ENCODE data around the gene SOCS3. TPM values are rescaled to one million over a fixed set of nuclear protein-coding genes. Genes with fewer than 3 reads are reported as not detected.

SOCS3 gene
- polyA plus RNA-seq, 6 donors from 2014 or later = 4.7 to 29.1 (median 15.2) TPM

DNA sequence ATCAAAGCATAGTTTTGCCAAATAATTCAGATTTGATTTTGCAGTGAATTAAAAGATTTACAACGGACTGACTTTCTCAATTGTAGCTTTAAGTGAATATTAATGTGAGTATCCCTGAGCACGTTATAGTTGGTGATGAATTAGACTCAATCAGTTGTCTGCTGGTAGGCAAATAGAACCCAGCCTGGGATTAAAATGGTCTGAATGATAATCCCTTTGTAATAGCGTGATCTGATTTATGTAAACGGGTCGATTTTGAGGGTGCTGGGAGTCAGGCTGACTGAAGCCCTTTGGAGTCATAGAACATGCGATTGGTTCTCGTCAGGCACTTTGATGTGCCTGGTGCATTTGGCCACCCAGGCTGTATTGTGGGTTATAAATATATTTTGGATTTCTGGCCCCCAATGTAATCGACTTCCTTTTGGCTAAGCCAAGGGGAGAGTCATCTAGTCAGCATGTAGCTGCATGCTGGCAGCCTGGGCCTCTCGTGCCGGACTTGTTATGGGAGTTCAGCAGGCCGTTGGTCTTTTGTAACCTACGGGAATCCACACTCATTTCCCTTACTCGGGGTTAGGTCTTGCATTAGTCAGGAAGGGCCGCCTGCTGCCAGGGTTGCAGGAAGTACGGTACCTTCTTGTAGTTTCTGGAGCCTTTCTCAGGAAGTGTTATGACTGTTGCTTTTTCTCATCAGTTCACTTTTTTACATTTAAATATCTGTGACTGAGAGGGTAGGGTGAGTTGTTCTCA lies 24.0 kb upstream of the SOCS3 start:
- H3K27ac Mint-ChIP-seq = peak overlapping the region; percentile 30 to 95 (median 68)
- no peak for ATAC-seq (ENCODE audit: low read depth in 2 of 2)
- H3K4me3 Mint-ChIP-seq = peak overlapping the region; percentile 38 to 82 (median 59)
- H3K36me3 Mint-ChIP-seq = no peaks in the 10 kb centered on the region
- H3K4me1 Mint-ChIP-seq = peaks cover 58 to 92% (median 82%) of the 10 kb centered on the region in 3 donors
- no peak for DNase-seq
- no peaks in the 10 kb centered on the region for H3K27me3 Mint-ChIP-seq
- H3K9me3 Mint-ChIP-seq = no peaks in the 10 kb centered on the region

DNA sequence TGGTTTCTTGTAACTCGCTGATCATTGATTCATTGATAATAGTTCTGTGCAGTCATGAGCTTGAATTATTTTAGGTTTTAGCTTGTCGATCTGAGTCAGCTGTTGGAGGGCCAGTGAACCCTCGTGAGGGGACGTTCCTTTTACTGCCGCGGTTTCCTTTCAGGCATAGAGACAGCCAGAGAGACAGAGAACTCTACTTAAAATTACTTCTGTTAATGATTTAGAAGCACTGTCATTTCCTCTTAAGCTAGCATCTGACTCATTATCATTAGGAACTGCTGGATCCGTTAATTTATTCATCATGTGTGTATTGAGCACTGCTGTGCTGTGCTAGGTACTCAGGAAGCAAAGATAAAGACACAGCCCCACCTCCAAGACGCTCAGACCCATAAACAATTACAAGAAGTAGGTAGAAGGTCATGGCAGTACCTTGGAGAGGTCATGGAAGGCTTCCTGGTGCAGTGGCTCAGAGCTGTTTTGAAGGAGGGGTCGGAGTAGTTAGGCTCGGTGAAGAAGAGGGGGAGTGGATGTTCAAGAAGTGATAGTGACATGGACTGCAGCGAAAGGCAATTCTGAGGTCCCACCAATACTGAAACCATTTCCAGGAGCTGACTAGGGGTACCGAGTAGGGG lies 21.8 kb upstream of the SOCS3 start:
- Mint-ChIP-seq H3K9me3 (no peaks in the 10 kb centered on the region), H3K36me3 (no peaks in the 10 kb centered on the region), H3K27me3 (no peaks in the 10 kb centered on the region), H3K27ac (peak overlapping the region in 5 of 6 donors; percentile 5 to 92 (median 36)), H3K4me3 (peak overlapping the region in 6 of 8 donors; percentile 10 to 75 (median 50)), H3K4me1 (peaks cover 46 to 75% (median 65%) of the 10 kb centered on the region in 3 donors)
- peak; percentile 3 to 7 for ATAC-seq (ENCODE audit: low read depth in 2 of 2)
- no peak for DNase-seq

DNA sequence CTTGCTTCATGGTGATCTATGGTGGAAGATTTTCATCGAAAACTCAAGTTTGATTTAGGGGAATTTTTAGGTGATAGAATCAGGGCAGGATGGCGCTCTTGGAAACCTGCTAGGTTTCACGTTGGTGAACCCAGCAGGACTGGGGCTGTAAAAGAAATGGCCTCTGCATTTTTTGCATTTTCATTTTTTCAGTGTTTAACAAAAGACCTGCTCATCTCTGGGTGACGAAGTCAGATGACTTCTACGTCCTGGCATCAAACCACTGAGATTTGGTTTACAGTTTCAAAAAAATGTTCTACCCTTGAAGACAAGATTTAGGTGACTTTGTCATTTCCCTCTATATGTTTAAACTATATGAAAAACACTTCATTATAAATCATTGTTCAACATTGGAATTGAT lies 20.5 kb upstream of the SOCS3 start:
- H3K9me3 Mint-ChIP-seq = no peaks in the 10 kb centered on the region
- peak overlapping the region in 4 of 6 donors; percentile 29 to 62 (median 42) for H3K27ac Mint-ChIP-seq
- ATAC-seq (ENCODE audit: low read depth in 2 of 2) = no peak
- peak overlapping the region; percentile 18 to 90 (median 80) for H3K4me3 Mint-ChIP-seq
- peaks cover 34 to 62% (median 52%) of the 10 kb centered on the region in 3 donors for H3K4me1 Mint-ChIP-seq
- no peaks in the 10 kb centered on the region for H3K36me3 Mint-ChIP-seq
- H3K27me3 Mint-ChIP-seq = no peaks in the 10 kb centered on the region
- no peak for DNase-seq

DNA sequence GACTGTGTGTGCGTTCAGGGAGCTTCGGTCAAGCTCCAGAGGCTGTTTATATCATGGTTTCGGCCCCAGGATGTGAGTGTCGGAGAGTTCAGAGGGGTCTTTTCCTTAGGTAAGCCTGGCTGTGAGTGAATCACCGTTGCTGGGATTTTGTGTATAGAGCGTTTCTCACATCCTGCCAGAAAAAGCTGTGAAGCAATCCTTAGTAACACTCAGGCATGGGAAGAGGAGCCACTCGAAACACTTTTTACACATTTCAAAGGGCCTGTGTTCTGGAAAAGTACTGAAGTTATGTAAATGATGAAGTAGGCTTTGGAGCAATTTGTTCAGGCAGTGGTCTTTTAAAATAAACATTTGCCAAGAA lies 19.2 kb upstream of the SOCS3 start:
- Mint-ChIP-seq H3K9me3 (no peaks in the 10 kb centered on the region), H3K4me1 (peaks cover 26 to 50% (median 39%) of the 10 kb centered on the region in 3 donors), H3K4me3 (peak overlapping the region; percentile 75 to 96 (median 90)), H3K27ac (peak overlapping the region; percentile 38 to 93 (median 74)), H3K36me3 (no peaks in the 10 kb centered on the region), H3K27me3 (peaks cover 0 to 4% (median 0%) of the 10 kb centered on the region in 3 donors)
- DNase-seq (no peak), ATAC-seq (ENCODE audit: low read depth in 2 of 2) (no peak)

DNA sequence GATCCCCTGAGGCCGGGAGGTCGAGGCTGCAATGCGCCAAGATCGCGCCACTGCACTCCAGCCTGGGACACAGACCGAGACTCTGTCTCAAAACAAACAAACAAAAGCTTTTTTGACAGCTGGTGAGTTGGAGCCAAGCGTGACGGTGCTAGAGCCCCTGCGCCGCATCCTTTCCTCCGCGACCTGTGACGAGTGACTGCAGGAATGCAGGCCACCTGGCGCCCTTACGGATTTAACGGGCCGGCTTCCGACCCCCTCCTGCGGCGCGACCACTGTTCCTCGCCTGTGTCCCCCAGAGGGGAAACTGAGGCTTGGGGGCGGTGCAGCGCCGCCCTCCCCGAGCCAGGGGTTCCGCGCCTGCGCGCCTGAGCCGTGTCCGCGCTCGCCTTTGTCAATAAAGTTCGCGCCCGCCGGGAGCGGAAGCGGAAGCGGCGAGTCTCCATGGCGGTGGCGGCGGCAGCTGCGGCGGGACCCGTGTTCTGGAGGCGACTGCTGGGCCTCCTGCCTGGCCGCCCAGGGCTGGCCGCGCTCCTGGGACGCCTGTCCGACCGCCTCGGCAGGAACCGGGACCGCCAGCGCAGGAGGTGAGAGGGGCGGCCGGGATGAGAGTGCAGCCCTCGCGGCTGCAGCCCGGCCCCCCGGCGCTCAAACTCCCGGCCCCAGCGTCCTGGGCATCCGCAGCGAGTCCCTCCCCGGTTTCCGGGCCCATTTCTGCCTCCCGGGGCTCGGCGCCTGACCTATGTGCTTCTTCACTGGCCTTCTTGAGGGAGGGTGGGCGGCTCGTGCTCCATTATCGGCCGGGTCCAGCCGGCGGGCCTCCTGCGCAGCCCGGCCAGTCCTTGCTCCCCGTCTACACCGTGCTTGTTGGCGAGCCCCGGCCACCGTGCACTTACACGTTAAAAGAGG lies 18.6 kb upstream of the SOCS3 start, which contains the start of gene PGS1:
PGS1 (plus strand) TSS at position 425 of the 906 bp plus-strand sequence; CDS start at position 442, 17 bp downstream.
- ATAC-seq (ENCODE audit: low read depth in 2 of 2) (peak; percentile 78 to 86), DNase-seq (peak; percentile 80)
- Mint-ChIP-seq H3K27me3 (peaks cover 0 to 4% (median 0%) of the 10 kb centered on the region in 3 donors), H3K36me3 (no peaks in the 10 kb centered on the region), H3K4me1 (peaks cover 20 to 44% (median 33%) of the 10 kb centered on the region in 3 donors), H3K4me3 (peak within 1 kb of the TSS; percentile 75 to 96 (median 90)), H3K27ac (peak within 1 kb of the TSS; percentile 73 to 93 (median 80)), H3K9me3 (no peaks in the 10 kb centered on the region)

DNA sequence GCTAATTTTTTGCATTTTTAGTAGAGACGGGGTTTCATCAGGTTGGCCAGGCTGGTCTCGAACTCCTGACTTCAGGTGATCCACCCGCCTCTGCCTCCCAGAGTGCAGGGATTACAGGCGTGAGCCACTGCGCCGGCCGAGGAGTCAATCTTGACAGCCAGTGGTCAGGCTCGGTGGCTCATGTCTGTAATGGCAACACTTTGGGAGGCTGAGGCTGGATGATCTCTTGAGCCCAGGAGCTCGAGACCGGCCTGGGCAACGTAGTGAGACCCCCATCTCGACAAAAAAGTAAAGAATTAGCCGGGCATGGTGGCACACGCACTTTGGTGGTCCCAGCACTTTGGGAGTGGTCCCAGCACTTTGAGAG lies 18.0 kb upstream of the SOCS3 start:
- Mint-ChIP-seq H3K4me3 (peak overlapping the region; percentile 75 to 96 (median 90)), H3K27me3 (peaks cover 0 to 10% (median 5%) of the 10 kb centered on the region in 3 donors), H3K27ac (peak overlapping the region in 5 of 6 donors; percentile 73 to 91 (median 76)), H3K4me1 (peaks cover 16 to 37% (median 27%) of the 10 kb centered on the region in 3 donors), H3K36me3 (no peaks in the 10 kb centered on the region), H3K9me3 (no peaks in the 10 kb centered on the region)
- ATAC-seq (ENCODE audit: low read depth in 2 of 2) (no peak), DNase-seq (no peak)

DNA sequence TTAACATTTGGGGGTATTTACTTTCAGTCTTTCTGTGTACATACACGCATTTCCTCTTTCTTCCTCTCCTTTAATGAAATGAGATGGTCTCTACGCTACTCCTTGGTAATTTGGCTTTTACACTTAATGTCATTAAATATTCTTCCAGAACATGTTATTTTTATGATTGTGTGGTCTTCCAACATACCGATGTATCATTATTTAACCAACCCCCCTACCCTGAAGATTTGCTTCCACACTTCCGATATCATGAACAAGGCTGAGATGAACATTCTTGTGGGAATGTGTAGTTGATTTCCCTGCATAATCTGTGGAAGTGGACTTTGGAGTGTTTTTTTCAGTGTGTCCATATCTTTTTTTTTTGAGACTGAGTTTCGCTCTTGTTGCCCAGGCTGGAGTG lies 16.3 kb upstream of the SOCS3 start:
- peaks cover 0 to 17% (median 12%) of the 10 kb centered on the region in 3 donors for H3K27me3 Mint-ChIP-seq
- ATAC-seq (ENCODE audit: low read depth in 2 of 2) (no peak), DNase-seq (no peak)
- H3K36me3 Mint-ChIP-seq = no peaks in the 10 kb centered on the region
- H3K27ac Mint-ChIP-seq = no peak overlapping the region
- H3K4me1 Mint-ChIP-seq = peaks cover 3 to 21% (median 11%) of the 10 kb centered on the region in 3 donors
- H3K4me3 Mint-ChIP-seq = peak overlapping the region in 3 of 8 donors; percentile 40 to 68 (median 42)
- no peaks in the 10 kb centered on the region for H3K9me3 Mint-ChIP-seq

DNA sequence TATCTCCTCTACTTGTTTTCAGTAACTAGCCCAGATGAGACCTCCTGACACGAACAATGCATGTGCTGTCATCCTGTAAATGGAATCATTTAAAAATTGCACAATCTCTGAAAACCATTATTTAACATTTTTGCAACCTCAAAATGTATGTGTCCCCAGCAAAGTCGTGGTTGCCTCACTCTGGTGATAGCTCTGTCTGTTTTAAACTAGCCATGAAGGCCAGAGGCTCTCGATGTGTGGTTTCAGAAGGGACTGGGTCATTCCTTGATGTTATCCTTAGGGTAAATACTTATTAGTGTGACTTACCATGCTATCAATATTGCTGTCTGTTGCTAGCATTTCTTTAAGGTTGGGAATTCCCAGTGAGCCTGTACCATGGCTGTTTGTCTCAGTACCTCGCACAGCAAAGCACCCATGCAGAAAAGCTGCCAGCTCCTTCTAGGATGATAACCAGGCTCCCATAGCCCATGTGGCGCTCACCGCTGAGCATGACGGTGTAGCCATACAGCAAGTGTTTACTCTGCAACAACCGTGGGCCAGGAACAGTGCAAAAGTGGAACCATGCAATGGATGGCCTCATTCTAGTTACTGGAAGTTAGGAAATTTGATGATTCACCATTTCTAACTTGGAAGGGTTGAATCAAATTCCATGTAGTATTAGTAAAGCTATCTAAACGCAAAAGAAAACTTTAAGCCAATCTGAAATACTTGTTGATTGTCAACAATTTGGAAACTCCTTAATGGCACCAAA lies 15.7 kb upstream of the SOCS3 start:
- ATAC-seq (ENCODE audit: low read depth in 2 of 2) (no peak), DNase-seq (no peak)
- Mint-ChIP-seq H3K27ac (no peak overlapping the region), H3K4me3 (peak overlapping the region in 2 of 8 donors; percentile 40 to 68), H3K36me3 (no peaks in the 10 kb centered on the region), H3K27me3 (peaks cover 0 to 17% (median 12%) of the 10 kb centered on the region in 3 donors), H3K4me1 (peaks cover 3 to 16% (median 7%) of the 10 kb centered on the region in 3 donors), H3K9me3 (no peaks in the 10 kb centered on the region)

DNA sequence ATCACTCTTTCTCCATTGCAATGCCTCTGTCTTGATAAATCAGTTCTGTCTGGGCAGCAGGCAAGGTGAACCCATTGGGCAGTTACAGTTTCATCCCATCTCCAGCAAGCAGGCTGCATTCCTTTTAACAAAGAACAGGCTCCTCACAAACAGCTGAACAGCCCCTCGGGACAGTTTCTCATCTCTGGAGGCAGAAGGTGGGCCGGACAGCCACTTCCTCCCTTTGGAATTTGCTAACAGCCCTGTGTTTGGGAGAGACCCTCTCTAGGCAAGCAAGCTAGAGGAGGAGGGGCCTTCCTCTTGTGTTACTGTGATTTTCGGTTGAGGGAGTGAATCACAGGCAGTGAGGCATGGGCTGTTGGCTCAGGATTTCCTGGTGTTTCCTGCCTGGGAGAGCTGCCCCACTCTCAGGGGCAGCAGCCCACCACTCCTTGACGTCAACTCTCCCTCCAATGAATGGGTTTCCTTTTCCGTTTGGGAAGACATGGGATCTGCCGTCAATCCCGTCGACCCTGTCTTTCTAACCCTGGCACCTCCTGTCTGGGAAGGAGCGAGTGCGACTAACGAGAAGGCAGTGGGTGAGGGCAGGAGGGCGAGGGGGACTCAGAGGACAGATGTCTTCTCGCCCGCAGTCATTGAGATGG lies 14.9 kb upstream of the SOCS3 start:
- ATAC-seq (ENCODE audit: low read depth in 2 of 2) = no peak
- Mint-ChIP-seq H3K9me3 (no peaks in the 10 kb centered on the region), H3K27me3 (peaks cover 0 to 17% (median 12%) of the 10 kb centered on the region in 3 donors), H3K4me3 (peak overlapping the region in 1 of 8 donors; percentile 68), H3K36me3 (no peaks in the 10 kb centered on the region), H3K4me1 (peaks cover 0 to 8% (median 0%) of the 10 kb centered on the region in 3 donors), H3K27ac (no peak overlapping the region)
- DNase-seq = no peak

DNA sequence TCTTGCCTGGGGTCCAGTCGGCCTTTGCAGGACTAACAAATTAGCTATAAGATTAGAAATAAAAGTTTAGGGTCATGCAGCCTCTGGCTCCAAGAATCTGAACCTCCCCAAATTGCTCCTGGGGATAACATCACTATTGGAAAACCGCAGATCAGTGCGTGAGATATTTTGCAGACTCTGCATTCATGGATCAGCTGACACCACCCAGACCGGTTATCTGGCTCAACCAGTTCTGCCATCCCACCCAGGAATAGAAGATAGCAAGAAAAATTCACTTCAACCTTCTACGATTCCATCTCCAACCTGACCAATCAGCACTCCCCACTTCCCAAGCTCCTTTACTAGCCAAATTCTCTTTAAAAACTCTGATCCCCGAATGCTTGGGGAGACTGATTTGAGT lies 14.3 kb upstream of the SOCS3 start:
- Mint-ChIP-seq H3K36me3 (no peaks in the 10 kb centered on the region), H3K9me3 (no peaks in the 10 kb centered on the region), H3K27me3 (peaks cover 0 to 17% (median 12%) of the 10 kb centered on the region in 3 donors), H3K4me1 (peaks cover 0 to 5% (median 0%) of the 10 kb centered on the region in 3 donors), H3K4me3 (no peak overlapping the region), H3K27ac (no peak overlapping the region)
- ATAC-seq (ENCODE audit: low read depth in 2 of 2) = no peak
- DNase-seq = no peak

DNA sequence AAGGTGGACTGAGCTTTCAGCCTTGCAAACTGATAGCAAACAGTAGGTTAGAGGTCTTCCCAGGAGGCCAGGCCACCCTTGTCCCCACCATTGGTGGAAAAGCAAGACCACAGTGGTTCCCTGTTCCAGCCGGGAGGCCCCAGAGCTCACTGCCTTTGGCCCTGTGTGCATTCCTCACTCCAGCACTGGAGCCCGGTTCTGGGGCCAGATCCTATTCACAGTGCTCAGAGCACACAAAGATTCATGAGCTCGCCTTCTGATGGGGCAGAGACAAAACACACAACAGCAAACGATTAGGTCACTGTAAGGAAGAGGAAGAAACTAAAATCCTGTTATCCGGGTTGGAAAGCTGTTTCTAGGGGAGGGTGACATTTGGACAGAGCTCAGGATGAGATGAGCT lies 13.0 kb upstream of the SOCS3 start:
- ATAC-seq (ENCODE audit: low read depth in 2 of 2) = no peak
- Mint-ChIP-seq H3K27ac (no peak overlapping the region), H3K4me1 (no peaks in the 10 kb centered on the region), H3K27me3 (peaks cover 0 to 22% (median 12%) of the 10 kb centered on the region in 3 donors), H3K4me3 (peak overlapping the region in 1 of 8 donors; percentile 43), H3K9me3 (no peaks in the 10 kb centered on the region), H3K36me3 (no peaks in the 10 kb centered on the region)
- DNase-seq = no peak

DNA sequence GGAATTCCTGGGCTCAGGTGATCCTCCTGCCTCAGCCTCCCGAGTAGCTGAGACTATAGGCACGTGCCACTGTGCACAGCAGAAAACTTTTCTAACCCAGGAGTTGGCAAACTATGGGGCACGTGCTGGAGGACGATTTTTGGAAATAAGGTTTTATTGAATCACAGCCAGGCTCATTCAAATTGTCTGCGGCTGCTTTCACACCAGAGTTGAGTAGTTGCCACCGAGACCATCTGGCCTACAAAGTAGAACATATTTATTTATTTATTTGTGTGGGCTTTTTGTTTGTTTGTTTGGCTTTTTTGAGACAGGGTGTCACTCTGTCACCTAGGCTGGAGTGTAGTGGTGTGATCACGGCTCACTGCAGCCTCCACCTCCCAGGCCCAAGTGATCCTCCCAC lies 11.2 kb upstream of the SOCS3 start:
- Mint-ChIP-seq H3K9me3 (no peaks in the 10 kb centered on the region), H3K4me1 (no peaks in the 10 kb centered on the region), H3K4me3 (no peak overlapping the region), H3K27me3 (peaks cover 0 to 31% (median 18%) of the 10 kb centered on the region in 3 donors), H3K36me3 (no peaks in the 10 kb centered on the region), H3K27ac (no peak overlapping the region)
- ATAC-seq (ENCODE audit: low read depth in 2 of 2) (no peak), DNase-seq (no peak)
